Measurements from ENCODE around the gene MCHR1.
A peak's percentile ranks its signal among the peaks of the same experiment; 100 is the strongest.

The MCHR1 gene, protein sequence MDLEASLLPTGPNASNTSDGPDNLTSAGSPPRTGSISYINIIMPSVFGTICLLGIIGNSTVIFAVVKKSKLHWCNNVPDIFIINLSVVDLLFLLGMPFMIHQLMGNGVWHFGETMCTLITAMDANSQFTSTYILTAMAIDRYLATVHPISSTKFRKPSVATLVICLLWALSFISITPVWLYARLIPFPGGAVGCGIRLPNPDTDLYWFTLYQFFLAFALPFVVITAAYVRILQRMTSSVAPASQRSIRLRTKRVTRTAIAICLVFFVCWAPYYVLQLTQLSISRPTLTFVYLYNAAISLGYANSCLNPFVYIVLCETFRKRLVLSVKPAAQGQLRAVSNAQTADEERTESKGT

DNA sequence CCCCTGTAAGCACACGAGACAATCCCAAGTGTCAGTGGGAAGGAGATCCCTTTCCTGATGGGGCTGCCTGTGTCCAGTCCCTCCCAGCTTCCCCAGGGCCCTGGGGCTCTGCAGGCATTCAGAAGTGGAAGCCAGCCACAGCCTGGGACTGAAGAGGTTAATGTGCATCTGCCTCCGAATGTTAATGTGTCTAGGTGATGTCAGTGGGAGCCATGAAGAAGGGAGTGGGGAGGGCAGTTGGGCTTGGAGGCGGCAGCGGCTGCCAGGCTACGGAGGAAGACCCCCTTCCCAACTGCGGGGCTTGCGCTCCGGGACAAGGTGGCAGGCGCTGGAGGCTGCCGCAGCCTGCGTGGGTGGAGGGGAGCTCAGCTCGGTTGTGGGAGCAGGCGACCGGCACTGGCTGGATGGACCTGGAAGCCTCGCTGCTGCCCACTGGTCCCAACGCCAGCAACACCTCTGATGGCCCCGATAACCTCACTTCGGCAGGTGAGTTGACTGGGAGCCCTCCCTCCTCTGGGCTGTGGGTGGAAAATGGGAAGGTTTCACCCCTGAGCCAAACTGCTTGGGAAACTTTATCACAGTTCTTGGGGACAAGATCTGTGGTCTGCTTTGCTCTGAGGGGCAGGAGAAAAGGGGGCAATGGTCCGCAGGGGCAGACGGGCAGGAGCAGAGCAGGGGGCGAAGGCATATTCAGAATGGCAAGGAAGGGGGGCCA is at the start of gene MCHR1:
MCHR1 (plus strand) TSS at position 236 of the 715 bp plus-strand sequence; CDS start at position 405, 169 bp downstream.
- H3K4me3 ChIP-seq (ENCODE audit: low read length): no peak within 1 kb of the TSS
- peaks cover 28% of the 10 kb centered on the region for H3K27me3 ChIP-seq (ENCODE audit: control insufficient read depth, insufficient read depth, low read length)
- no peak within 1 kb of the TSS for H3K9ac ChIP-seq (ENCODE audit: low read length)
- peaks cover 10% of the 10 kb centered on the region for H3K4me1 ChIP-seq (ENCODE audit: control insufficient read depth, insufficient read depth, low read length)
- H3K36me3 ChIP-seq (ENCODE audit: control insufficient read depth, insufficient read depth, low read length): no peaks in the 10 kb centered on the region
- no peaks in the 10 kb centered on the region for H3K9me3 ChIP-seq (ENCODE audit: control insufficient read depth, low read length)

DNA sequence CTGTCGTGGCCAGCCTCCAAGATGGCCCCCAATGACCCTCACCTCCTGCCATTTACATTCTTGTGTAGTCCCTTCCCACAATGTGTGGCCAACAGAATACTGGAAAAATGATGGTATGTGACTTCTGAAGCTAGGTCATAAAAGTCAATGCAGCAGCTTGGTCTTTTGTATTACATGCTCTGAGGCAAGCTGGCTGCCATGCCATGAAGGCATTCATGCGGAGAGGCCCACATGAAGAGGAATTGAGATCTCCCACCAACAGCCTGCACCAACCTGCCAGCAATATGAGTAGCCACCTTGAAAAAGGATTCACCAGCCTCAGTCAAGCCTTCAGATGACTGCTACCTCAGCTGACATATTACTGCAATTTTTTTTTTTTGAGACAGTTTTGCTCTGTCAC is 47.4 kb upstream of the MCHR1 start:
- H3K27me3 ChIP-seq (ENCODE audit: control insufficient read depth, insufficient read depth, low read length): no peaks in the 10 kb centered on the region
- H3K9ac ChIP-seq (ENCODE audit: low read length): no peak overlapping the region
- no peaks in the 10 kb centered on the region for H3K36me3 ChIP-seq (ENCODE audit: control insufficient read depth, insufficient read depth, low read length)
- H3K4me3 ChIP-seq (ENCODE audit: low read length): no peak overlapping the region
- peaks cover 31% of the 10 kb centered on the region for H3K4me1 ChIP-seq (ENCODE audit: control insufficient read depth, insufficient read depth, low read length)
- no peaks in the 10 kb centered on the region for H3K9me3 ChIP-seq (ENCODE audit: control insufficient read depth, low read length)

DNA sequence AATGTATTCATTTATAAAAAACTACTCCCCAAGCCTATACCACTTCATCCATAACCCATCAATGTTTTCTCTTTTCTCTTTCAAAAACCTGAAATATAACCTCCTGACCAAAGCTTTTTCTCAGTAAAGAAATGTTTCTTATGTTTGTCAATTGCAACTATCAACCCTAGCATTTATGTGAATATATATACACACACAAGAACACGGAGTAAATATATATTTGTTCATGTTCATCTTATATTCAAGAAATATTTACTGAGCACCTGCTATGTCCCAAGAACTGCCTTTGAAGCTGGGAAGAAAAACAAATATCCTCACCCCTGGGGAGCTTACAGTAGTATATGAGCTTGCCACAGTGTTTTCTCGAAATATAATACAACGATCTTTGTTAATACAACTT is 46.2 kb upstream of the MCHR1 start:
- H3K4me3 ChIP-seq (ENCODE audit: low read length): no peak overlapping the region
- no peaks in the 10 kb centered on the region for H3K9me3 ChIP-seq (ENCODE audit: control insufficient read depth, low read length)
- H3K27me3 ChIP-seq (ENCODE audit: control insufficient read depth, insufficient read depth, low read length): no peaks in the 10 kb centered on the region
- no peak overlapping the region for H3K9ac ChIP-seq (ENCODE audit: low read length)
- H3K36me3 ChIP-seq (ENCODE audit: control insufficient read depth, insufficient read depth, low read length): no peaks in the 10 kb centered on the region
- H3K4me1 ChIP-seq (ENCODE audit: control insufficient read depth, insufficient read depth, low read length): peaks cover 32% of the 10 kb centered on the region

DNA sequence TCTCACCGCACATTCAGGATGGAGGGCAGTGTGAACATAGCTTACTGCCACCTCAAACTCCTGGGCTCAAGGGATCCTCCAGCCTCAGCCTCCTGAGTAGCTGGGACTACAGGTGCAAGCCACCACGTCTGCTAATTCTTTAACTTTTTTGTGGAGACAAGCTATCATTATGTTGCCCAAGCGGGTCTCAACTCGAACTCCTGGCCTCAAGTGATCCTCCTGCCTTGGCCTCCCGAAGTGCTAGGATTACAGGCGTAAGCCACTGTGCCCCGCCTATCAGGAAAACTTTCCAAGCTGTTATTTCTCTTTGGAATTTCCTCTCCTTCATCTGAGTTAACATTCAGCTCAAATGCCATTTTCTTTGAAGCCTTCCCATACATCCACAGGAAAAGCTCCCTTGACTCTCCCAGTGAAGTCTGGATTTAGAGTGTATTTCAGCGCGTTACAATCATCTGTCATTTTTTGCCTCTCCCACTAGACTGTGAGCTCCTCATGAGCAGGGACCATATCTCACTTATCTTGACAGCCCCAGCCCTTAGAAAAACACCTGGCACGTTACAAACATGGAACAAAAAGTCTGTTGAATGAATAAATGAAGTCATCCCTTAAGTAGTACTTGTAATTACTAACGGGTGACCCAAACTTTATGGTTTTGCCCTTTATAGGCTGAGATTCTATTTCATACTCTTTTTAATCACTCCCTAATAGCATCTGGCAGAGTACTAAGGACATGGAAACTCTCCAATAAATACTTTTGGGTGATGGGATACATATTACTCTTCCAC is 45.0 kb upstream of the MCHR1 start:
- Histone ChIP-seq H3K4me1 (ENCODE audit: control insufficient read depth, insufficient read depth, low read length) (peaks cover 24% of the 10 kb centered on the region), H3K36me3 (ENCODE audit: control insufficient read depth, insufficient read depth, low read length) (no peaks in the 10 kb centered on the region), H3K4me3 (ENCODE audit: low read length) (no peak overlapping the region), H3K27me3 (ENCODE audit: control insufficient read depth, insufficient read depth, low read length) (no peaks in the 10 kb centered on the region), H3K9ac (ENCODE audit: low read length) (no peak overlapping the region), H3K9me3 (ENCODE audit: control insufficient read depth, low read length) (no peaks in the 10 kb centered on the region)

DNA sequence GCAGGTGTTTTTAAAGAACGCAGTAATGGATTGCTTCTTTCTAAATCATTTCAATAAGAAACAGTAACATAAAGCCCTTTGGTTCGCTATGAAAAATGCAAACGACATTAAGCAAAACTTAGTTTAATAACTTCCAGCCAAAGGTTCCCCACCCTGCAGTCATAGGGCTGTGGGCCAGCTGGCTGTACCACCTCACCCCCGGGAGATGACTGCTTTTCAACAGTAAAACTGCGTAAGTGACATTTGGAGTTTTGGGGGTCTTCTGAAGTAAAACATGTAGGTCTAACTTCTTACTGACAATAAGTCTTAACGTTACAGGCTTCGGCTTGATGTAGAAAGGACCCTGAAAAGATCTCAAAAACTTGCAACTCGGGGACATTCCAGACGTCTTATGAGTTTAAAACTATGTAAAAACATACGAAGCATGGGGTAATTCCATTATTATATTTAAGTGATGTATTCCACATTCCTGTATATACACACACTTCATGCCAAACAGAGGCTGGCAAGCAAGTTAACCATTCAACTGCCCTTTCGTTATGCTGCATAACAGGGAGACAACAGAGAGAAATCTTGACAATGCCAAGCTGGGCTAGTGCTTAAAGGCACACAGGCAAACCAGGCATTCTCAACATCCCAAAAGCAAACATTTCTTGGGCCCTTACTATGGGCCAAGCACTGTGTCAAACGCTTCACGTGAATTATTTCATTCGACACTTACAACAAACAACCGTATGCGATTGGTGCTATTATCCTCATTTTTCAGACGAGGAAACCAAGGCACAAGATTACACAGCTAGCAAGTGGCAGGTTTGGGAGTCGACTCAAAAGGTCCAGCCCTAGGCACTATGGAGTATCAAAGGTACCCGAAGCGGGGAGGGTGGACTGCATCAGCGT is 44.0 kb upstream of the MCHR1 start:
- Histone ChIP-seq H3K4me1 (ENCODE audit: control insufficient read depth, insufficient read depth, low read length) (peaks cover 24% of the 10 kb centered on the region), H3K9ac (ENCODE audit: low read length) (peak overlapping the region; percentile 87), H3K9me3 (ENCODE audit: control insufficient read depth, low read length) (no peaks in the 10 kb centered on the region), H3K4me3 (ENCODE audit: low read length) (peak overlapping the region; percentile 56), H3K36me3 (ENCODE audit: control insufficient read depth, insufficient read depth, low read length) (no peaks in the 10 kb centered on the region), H3K27me3 (ENCODE audit: control insufficient read depth, insufficient read depth, low read length) (no peaks in the 10 kb centered on the region)

DNA sequence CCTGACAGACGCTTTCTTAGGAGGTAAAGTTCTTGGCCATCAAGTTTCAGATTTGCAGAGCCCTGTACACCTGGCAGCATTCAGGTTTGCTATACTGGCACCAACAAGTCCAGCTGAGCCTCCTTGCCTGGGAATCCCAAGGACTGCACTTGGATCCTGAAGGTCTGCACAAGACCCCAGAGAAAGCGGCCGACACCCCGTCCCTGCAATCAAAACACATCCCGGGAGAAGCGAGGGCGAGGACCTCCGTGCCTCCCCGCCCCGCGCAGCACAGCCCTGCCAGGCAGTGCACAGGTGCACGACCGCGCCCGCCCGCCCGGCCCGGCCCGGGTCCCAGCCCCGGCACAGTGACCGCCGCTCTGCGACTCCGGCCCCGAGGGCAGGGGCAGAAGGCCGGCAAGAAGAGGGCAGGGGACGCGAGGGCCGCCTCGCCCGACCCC is 43.3 kb upstream of the MCHR1 start:
- Histone ChIP-seq H3K9ac (ENCODE audit: low read length) (peak overlapping the region; percentile 87), H3K4me3 (ENCODE audit: low read length) (peak overlapping the region; percentile 56), H3K4me1 (ENCODE audit: control insufficient read depth, insufficient read depth, low read length) (peaks cover 24% of the 10 kb centered on the region), H3K36me3 (ENCODE audit: control insufficient read depth, insufficient read depth, low read length) (no peaks in the 10 kb centered on the region), H3K27me3 (ENCODE audit: control insufficient read depth, insufficient read depth, low read length) (no peaks in the 10 kb centered on the region), H3K9me3 (ENCODE audit: control insufficient read depth, low read length) (no peaks in the 10 kb centered on the region)

DNA sequence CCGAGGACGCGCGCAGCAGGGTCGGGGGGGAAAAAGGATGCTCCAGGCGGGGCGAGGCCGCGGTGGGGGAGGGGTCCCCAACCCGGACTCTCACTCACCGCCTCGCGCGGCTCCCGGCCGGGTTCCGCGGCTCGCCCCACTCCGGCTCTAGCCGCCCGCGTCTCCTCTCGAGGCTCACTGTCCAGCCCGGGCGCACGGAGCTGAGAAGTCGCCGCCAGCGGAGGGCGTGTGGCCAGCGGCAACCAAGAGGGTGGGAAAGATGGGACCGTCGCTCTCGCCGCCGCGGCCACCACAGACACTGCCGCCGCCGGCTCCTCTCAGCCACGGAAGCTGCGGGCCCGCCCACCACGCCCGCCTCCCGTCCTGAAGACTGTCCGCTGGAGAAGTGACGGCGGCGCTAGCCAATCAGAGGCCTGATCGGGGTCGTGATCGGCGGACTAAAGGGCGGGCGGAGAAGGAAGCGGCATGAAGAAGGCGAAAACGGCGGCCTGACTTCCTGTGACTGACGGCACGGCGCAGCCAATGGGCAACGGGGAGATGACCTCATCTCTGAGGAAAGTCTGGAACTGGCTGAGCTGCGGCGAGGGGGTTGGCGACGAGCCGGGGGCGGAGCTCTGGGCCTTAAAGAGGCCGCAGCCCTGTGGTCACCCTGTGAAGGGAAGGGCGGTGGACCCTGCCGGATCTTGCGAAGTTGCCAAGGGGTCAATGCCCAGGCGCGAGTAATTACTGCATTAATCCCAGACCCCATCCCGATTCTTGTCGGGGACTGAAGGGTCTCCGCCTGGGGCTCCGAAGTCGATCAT is 42.7 kb upstream of the MCHR1 start, which contains the start of gene MRTFA:
MRTFA (minus strand) TSS at position 340 of the 803 bp plus-strand sequence.
- H3K27me3 ChIP-seq (ENCODE audit: control insufficient read depth, insufficient read depth, low read length): no peaks in the 10 kb centered on the region
- no peaks in the 10 kb centered on the region for H3K9me3 ChIP-seq (ENCODE audit: control insufficient read depth, low read length)
- no peaks in the 10 kb centered on the region for H3K36me3 ChIP-seq (ENCODE audit: control insufficient read depth, insufficient read depth, low read length)
- H3K4me3 ChIP-seq (ENCODE audit: low read length): peak within 1 kb of the TSS; percentile 99
- H3K9ac ChIP-seq (ENCODE audit: low read length): peak within 1 kb of the TSS; percentile 99
- H3K4me1 ChIP-seq (ENCODE audit: control insufficient read depth, insufficient read depth, low read length): peaks cover 24% of the 10 kb centered on the region

DNA sequence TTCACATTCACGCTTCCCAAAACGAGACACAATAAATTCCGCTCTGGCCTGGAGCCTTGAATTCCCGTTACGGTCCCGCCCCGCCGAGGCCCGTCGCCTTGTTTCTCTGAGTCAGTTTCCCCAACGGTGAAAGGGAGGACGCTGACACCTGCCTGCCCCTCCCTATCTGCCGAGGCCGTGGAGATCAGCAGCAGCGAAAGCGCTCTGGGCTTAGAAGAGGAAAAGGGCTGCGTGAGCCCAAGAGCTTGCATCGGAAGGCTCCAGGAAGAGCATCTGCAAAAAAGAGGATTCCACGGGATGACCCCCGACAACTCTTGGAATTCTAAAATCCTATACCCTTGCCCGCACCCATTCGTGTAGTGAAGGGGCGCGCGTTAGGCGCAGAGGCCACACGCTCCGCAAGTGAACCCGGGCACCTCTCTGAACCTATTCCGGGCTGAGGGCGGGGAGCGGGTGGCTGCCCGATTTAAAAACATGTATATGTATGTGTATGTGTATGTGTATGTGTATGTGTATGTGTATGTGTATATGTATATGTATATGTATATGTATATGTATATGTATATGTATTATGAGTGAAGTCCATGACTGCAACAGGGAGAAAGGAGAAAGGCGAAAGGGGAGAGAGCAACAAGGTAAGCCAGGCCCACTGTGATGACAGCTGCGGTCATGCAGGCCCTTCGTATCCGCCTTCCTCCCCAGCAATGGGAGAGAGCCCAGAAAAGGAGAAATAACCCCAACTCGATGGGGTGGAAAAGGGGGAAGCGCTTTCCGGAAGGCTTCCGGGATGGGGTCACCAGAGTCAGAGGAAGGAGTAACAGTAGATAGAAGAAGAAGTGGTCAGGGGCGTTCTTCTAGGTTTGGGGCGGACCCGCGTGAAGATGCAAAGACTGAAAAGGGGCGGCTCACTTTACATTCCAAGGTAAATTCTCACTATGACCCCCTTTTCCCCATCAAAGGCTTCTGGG is 41.8 kb upstream of the MCHR1 start:
- H3K4me3 ChIP-seq (ENCODE audit: low read length): peak overlapping the region; percentile 99

DNA sequence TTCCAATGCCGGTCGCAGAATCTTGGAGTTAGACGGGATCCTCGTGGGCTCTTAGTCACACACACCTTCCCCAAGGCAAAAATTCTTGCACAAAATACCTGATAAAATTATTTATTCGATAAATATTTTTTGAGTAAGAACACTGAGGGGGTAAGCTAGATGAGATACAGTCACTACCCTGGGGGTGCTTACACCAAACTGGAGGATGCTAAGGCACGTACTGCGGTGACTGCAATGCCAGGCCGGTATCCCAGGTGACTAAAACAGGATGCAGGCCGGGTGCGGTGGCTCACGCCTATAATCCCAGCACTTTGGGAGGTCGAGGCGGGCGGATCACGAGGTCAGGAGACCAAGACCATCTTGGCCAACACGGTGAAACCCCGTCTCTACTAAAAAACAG is 41.0 kb upstream of the MCHR1 start:
- H3K4me1 ChIP-seq (ENCODE audit: control insufficient read depth, insufficient read depth, low read length): peaks cover 24% of the 10 kb centered on the region
- no peak overlapping the region for H3K9ac ChIP-seq (ENCODE audit: low read length)
- H3K4me3 ChIP-seq (ENCODE audit: low read length): no peak overlapping the region
- no peaks in the 10 kb centered on the region for H3K9me3 ChIP-seq (ENCODE audit: control insufficient read depth, low read length)
- no peaks in the 10 kb centered on the region for H3K36me3 ChIP-seq (ENCODE audit: control insufficient read depth, insufficient read depth, low read length)
- no peaks in the 10 kb centered on the region for H3K27me3 ChIP-seq (ENCODE audit: control insufficient read depth, insufficient read depth, low read length)

More for the DNA sequence above, 41.8 kb upstream of the MCHR1 start:
- no peaks in the 10 kb centered on the region for H3K9me3 ChIP-seq (ENCODE audit: control insufficient read depth, low read length)
- H3K36me3 ChIP-seq (ENCODE audit: control insufficient read depth, insufficient read depth, low read length): no peaks in the 10 kb centered on the region
- peaks cover 24% of the 10 kb centered on the region for H3K4me1 ChIP-seq (ENCODE audit: control insufficient read depth, insufficient read depth, low read length)
- peak overlapping the region; percentile 99 for H3K9ac ChIP-seq (ENCODE audit: low read length)
- H3K27me3 ChIP-seq (ENCODE audit: control insufficient read depth, insufficient read depth, low read length): no peaks in the 10 kb centered on the region

DNA sequence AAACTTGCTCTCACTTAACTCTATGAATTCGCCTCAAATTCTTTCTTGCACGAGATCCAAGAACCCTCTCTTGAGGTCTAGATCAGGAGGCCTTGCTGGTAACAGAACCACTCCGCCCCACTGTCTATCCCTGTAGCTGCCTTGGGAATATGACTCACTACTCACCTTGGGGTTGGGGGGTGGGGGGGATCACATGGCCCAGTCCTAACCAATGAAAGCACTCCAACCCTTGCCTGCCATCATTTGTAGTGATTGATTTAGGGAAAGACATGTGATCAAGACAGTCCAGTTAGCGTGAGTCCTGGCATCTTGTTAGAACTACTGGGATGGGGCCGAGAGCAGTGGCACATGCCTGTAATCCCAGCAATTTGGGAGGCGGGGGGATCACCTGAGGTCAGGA is 38.0 kb upstream of the MCHR1 start:
- no peaks in the 10 kb centered on the region for H3K36me3 ChIP-seq (ENCODE audit: control insufficient read depth, insufficient read depth, low read length)
- peaks cover 31% of the 10 kb centered on the region for H3K4me1 ChIP-seq (ENCODE audit: control insufficient read depth, insufficient read depth, low read length)
- no peak overlapping the region for H3K9ac ChIP-seq (ENCODE audit: low read length)
- no peak overlapping the region for H3K4me3 ChIP-seq (ENCODE audit: low read length)
- no peaks in the 10 kb centered on the region for H3K9me3 ChIP-seq (ENCODE audit: control insufficient read depth, low read length)
- no peaks in the 10 kb centered on the region for H3K27me3 ChIP-seq (ENCODE audit: control insufficient read depth, insufficient read depth, low read length)

All from mucosa of stomach (tissue), 1 donor.